Chondrocyte (in vitro differentiated cells): ENCODE results near the gene PPP6R1. TPM values are rescaled to one million over a fixed set of nuclear protein-coding genes. Genes with fewer than 3 reads are reported as not detected.

Experiments
- DNase-seq: peaks from one replicate; pipeline ENCODE4 v3.0.0; 2021; ENCODE audit warnings: mixed read lengths, low spot score
- H3K27ac Mint-ChIP-seq: one replicate; pipeline ENCODE4 v1.8.0; 2021; ENCODE audit warnings: mild to moderate bottlenecking, moderate library complexity, mixed read lengths; ENCODE audit not compliant: unreplicated experiment
- H3K27me3 Mint-ChIP-seq: 2 replicates; pipeline ENCODE4 v1.8.0; 2021; ENCODE audit warnings: low read depth, mixed read lengths
- H3K36me3 Mint-ChIP-seq: 2 replicates; pipeline ENCODE4 v1.8.0; 2021; ENCODE audit warnings: low read depth, mixed read lengths
- H3K4me1 Mint-ChIP-seq: 2 replicates; pipeline ENCODE4 v1.8.0; 2021; ENCODE audit warnings: low read depth, mild to moderate bottlenecking, mixed read lengths
- H3K4me3 Mint-ChIP-seq: one replicate; pipeline ENCODE4 v1.8.0; 2021; ENCODE audit warnings: mild to moderate bottlenecking, moderate library complexity, mixed read lengths; ENCODE audit not compliant: unreplicated experiment
- H3K9me3 Mint-ChIP-seq: 2 replicates; pipeline ENCODE4 v1.8.0; 2021; ENCODE audit warnings: low read depth, mixed read lengths
- total RNA-seq: library from RNA; stranded (reverse); gene quantifications from 3 replicates; pipeline ENCODE4 v1.2.1, GENCODE V29; 2021
- TF ChIP-seq, protein P1 (sequence below): fragments of 200-600 bp; sonication (generic); IDR thresholded peaks from 2 replicates; pipeline ENCODE4 v1.5.0; 2021; ENCODE audit warnings: antibody characterized with exemption, mild to moderate bottlenecking, moderate library complexity

PPP6R1 gene
- total RNA-seq, 1 donor from 2014 or later, result 49.9 TPM

DNA sequence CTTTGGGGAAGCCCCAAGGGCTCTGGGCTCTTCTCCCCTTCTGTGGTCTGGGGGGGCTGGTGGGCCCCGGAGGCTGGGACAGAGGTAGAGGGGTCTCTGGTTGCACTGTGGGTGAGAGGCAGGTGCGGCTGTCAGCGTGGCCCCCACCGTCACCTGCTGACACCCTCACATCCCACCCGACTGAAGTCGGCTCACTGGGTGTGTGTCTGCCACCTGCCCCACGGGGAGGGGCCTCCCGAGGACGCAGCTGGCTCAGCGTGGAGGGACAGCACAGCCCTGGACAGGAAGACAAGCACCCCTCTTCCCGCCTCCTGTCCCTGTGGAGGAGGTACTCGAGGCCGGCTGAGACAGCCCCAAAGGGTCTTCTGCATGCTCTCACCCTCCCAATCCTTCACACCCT is 28.0 kb downstream of the PPP6R1 start:
- H3K36me3 Mint-ChIP-seq, result peaks cover 30% of the 10 kb centered on the region
- no peaks in the 10 kb centered on the region for H3K27me3 Mint-ChIP-seq
- DNase-seq, result no peak
- H3K27ac Mint-ChIP-seq, result no peak overlapping the region
- H3K4me1 Mint-ChIP-seq, result no peaks in the 10 kb centered on the region
- H3K9me3 Mint-ChIP-seq, result no peaks in the 10 kb centered on the region
- H3K4me3 Mint-ChIP-seq, result no peak overlapping the region
- TF ChIP-seq, protein P1, sequence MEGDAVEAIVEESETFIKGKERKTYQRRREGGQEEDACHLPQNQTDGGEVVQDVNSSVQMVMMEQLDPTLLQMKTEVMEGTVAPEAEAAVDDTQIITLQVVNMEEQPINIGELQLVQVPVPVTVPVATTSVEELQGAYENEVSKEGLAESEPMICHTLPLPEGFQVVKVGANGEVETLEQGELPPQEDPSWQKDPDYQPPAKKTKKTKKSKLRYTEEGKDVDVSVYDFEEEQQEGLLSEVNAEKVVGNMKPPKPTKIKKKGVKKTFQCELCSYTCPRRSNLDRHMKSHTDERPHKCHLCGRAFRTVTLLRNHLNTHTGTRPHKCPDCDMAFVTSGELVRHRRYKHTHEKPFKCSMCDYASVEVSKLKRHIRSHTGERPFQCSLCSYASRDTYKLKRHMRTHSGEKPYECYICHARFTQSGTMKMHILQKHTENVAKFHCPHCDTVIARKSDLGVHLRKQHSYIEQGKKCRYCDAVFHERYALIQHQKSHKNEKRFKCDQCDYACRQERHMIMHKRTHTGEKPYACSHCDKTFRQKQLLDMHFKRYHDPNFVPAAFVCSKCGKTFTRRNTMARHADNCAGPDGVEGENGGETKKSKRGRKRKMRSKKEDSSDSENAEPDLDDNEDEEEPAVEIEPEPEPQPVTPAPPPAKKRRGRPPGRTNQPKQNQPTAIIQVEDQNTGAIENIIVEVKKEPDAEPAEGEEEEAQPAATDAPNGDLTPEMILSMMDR, result no peak

- no peak for DNase-seq
Measured at GRCh38 chr19:55230329-55230728, 28.5 kb downstream of the PPP6R1 start.

DNA sequence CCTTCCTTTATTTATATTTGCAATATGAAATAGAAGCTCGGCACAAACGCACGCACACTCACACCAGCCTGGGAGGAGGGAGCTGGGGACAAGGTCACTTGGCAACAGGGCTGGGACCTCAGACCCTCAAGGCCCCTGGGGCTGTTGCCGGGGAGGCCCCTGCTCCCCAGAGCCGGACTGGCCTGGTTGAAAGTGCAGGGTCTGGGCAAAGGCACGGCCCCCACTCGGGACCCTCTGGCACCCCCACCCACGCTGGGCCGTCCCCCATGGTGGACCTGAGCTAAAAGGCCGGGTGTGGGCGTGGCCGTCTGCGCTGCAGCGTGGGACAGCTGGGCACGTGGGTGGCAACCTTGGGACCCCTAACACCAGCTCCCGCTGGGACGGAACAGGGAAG is 29.0 kb downstream of the PPP6R1 start:
- Mint-ChIP-seq H3K9me3 (no peaks in the 10 kb centered on the region), H3K4me3 (no peak overlapping the region), H3K36me3 (peaks cover 27% of the 10 kb centered on the region), H3K4me1 (no peaks in the 10 kb centered on the region), H3K27ac (no peak overlapping the region), H3K27me3 (no peaks in the 10 kb centered on the region)
- TF ChIP-seq, protein P1, result no peak
- DNase-seq, result no peak

More at GRCh38 chr19:55230329-55230728, 28.5 kb downstream of the PPP6R1 start:
- H3K36me3 Mint-ChIP-seq, result peaks cover 32% of the 10 kb centered on the region
- no peak overlapping the region for H3K27ac Mint-ChIP-seq
- no peak overlapping the region for H3K4me3 Mint-ChIP-seq
- no peaks in the 10 kb centered on the region for H3K9me3 Mint-ChIP-seq
- no peaks in the 10 kb centered on the region for H3K4me1 Mint-ChIP-seq
- TF ChIP-seq, protein P1, result no peak
- no peaks in the 10 kb centered on the region for H3K27me3 Mint-ChIP-seq

DNA sequence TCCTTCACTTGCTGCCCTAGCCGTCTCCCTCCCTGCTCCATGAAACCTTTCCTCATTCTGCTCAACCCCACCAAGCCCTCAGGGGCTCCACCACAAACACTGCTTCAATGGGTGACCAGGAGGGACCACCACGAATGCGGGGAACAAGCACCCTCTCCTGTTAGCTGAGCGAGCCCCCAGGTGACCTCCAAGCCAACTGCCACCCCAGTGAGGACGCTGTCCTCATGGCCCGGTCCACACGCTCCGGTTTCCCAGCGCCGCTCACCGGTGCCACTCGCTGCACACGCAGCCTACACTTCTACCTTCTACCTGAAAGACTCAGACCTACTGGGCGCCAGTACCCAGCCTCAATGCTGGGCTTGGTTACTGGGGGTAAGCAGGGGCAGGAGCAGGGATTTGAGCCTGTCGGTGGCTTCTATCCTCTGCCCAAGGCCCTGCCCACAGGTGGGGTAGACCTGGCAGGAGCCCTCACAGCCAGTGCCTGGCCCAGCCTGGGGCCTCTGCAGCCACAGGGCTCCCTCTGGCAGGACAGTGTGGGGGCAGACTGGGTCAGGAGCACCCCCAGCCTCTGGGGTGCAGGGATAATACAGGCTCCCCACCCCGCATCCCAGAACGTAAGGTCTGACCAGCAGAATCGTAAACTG is 29.6 kb downstream of the PPP6R1 start:
- Mint-ChIP-seq H3K27ac (no peak overlapping the region), H3K27me3 (no peaks in the 10 kb centered on the region), H3K4me3 (no peak overlapping the region), H3K9me3 (no peaks in the 10 kb centered on the region), H3K4me1 (no peaks in the 10 kb centered on the region), H3K36me3 (peaks cover 23% of the 10 kb centered on the region)
- DNase-seq, result no peak
- TF ChIP-seq, protein P1, result no peak

- H3K4me1 Mint-ChIP-seq, result no peaks in the 10 kb centered on the region
- DNase-seq, result no peak
- H3K27me3 Mint-ChIP-seq, result no peaks in the 10 kb centered on the region
- H3K4me3 Mint-ChIP-seq, result no peak within 1 kb of the TSS
- peaks cover 19% of the 10 kb centered on the region for H3K36me3 Mint-ChIP-seq
- no peak within 1 kb of the TSS for H3K27ac Mint-ChIP-seq
- TF ChIP-seq, protein P1, result no peak
- no peaks in the 10 kb centered on the region for H3K9me3 Mint-ChIP-seq
Measured at GRCh38 chr19:55228403-55229031, 30.3 kb downstream of the PPP6R1 start, which contains the start of gene TMEM86B. TSS of gene TMEM86B (minus strand) at chr19:55228763. CDS start at chr19:55228741, 22 bp downstream.
